Urinary bladder (tissue), 4 donors: Measurements from ENCODE around the gene N4BP2. TPM values are rescaled to one million over a fixed set of nuclear protein-coding genes. Genes with fewer than 3 reads are reported as not detected.

Experiments
- DNase-seq: peaks from one replicate; pipeline ENCODE4 v3.0.0-alpha.2; 2015; ENCODE audit errors: extremely low spot score
- H3K27ac ChIP-seq: one replicate; pipeline ENCODE4 v1.5.1; 2013; ENCODE audit warnings: low read depth, mild to moderate bottlenecking, moderate library complexity
- H3K36me3 ChIP-seq: one replicate; pipeline ENCODE4 v1.6.1; 2013; ENCODE audit warnings: mild to moderate bottlenecking, moderate library complexity; ENCODE audit not compliant: insufficient read depth
- H3K4me1 ChIP-seq: one replicate; pipeline ENCODE4 v1.6.1; 2013; ENCODE audit warnings: mild to moderate bottlenecking, moderate library complexity; ENCODE audit not compliant: insufficient read depth
- H3K4me3 ChIP-seq: one replicate; pipeline ENCODE4 v1.5.1; 2013; ENCODE audit warnings: low read depth, low read length
- WGBS: extraction: QIAGEN DNeasy Blood & Tissue Kit; methylation state at CpG from one replicate; pipeline ENCODE4 v1.1.7; 2013; 5-methylcytosine and 5-hydroxymethylcytosine counted together
- polyA plus RNA-seq: library from polyadenylated mRNA; stranded (reverse); fragments of 200-250 nt; gene quantifications from one replicate; pipeline ENCODE4 v1.2.3, GENCODE V29; 2013
- small RNA-seq: library from RNA; depleted of rRNA; stranded (forward); fragments of <200 nt; gene quantifications from one replicate; pipeline ENCODE3, GENCODE V24; 2014
- total RNA-seq: library from RNA; depleted of rRNA; stranded (reverse); fragments of >200 nt; gene quantifications from one replicate; pipeline ENCODE4 v1.2.3, GENCODE V29; 2014
- donor health status: healthy with polysubstance abuse.
- donor health status: healthy.

The N4BP2 gene
- total and polyA plus RNA-seq, 2 donors = 2.5 to 64.7 TPM

GRCh38 chr4:40202474-40202873, 145.8 kb downstream of the N4BP2 start:
- DNase-seq = no peak
- Histone ChIP-seq H3K27ac (no peak overlapping the region), H3K4me1 (no peaks in the 10 kb centered on the region), H3K4me3 (no peak overlapping the region), H3K36me3 (no peaks in the 10 kb centered on the region)
- 86% methylated on average over 3 of the region's 3 CpGs for WGBS

DNA sequence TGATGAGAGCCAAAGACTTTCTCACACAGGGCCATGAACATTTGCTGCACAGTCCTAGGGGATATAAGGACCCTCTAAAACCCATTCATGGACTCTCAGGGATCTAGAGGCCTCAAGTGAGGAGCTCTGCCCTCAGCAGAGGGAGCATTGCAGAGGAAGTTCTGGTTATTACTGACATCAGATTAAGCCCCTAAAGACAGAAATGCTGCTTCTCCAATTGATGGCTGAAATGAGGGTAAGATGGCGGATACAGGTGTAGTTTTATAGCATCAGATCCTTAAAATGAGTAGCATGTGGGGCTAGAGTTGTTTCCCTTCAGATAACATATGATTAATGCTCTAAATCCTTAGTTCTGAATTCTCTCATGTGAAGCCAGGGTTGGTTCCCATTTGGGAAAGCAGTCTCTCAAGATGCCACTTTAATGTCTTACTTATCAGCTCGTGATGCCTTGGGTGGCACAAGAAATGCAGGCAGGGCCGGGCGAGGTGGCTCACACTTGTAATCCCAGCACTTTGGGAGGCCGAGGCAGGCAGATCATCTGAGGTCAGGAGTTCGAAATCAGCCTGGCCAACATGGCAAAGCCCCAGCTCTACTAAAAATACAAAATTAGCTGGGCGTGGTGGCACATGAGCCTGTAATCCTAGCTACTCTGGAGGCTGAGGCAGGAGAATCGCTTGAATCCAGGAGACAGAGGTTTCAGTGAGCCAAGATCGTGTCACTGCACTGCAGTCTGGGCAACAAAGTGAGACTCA, 148.0 kb downstream of the N4BP2 start:
- no peak overlapping the region for H3K4me3 ChIP-seq
- H3K27ac ChIP-seq = no peak overlapping the region
- WGBS = 79% methylated on average over 9 of the region's 9 CpGs
- H3K36me3 ChIP-seq = no peaks in the 10 kb centered on the region
- no peak for DNase-seq
- no peaks in the 10 kb centered on the region for H3K4me1 ChIP-seq

- DNase-seq = no peak
- Histone ChIP-seq H3K4me3 (no peak overlapping the region), H3K4me1 (no peaks in the 10 kb centered on the region), H3K27ac (no peak overlapping the region), H3K36me3 (no peaks in the 10 kb centered on the region)
- WGBS = 60% methylated on average over 6 of the region's 6 CpGs
Measured at GRCh38 chr4:40205259-40206198, 148.9 kb downstream of the N4BP2 start.

DNA sequence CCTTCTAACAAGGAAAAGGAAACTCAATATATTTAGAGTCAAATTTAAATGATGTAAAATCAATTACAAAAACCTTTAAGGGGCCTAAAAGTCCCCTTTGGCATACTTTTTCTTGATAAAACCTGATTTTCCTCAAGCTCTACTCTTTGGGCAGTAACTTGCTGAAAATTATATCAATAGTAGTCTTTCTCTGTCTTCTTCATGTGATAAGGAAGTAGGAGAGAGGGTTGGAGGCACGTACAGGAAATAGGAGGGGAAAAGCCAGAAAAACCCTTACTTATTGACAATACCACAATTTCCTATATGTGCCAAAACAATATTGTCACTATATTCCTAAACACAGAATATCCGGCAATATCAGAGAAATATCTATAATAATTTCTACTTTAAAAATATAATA, 149.8 kb downstream of the N4BP2 start:
- Histone ChIP-seq H3K36me3 (no peaks in the 10 kb centered on the region), H3K4me3 (no peak overlapping the region), H3K4me1 (no peaks in the 10 kb centered on the region), H3K27ac (no peak overlapping the region)
- WGBS = 64% methylated on average over 2 of the region's 2 CpGs
- DNase-seq = no peak

Small RNA genes lying within 50 kb of the gene (small RNA-seq; reads per million reads assigned to genes)
- not detected for gene AC095057.1
- not detected for gene RF00432
- gene RNU6-1112P = not detected

Other genes with a start within 250 kb of the N4BP2 start
- gene PDS5A, start 78.9 kb upstream of the N4BP2 start, total RNA-seq = 111 TPM
- gene PDS5A, start 78.9 kb upstream of the N4BP2 start, polyA plus RNA-seq = 25.5 TPM
- 1.6 TPM for gene RHOH, start 140.2 kb downstream of the N4BP2 start, total RNA-seq
- 3.2 TPM for gene RHOH, start 140.2 kb downstream of the N4BP2 start, polyA plus RNA-seq